HG03571 (cell line): Measurements from ENCODE around the gene SLC39A6.
"Not testable (repeated sequence)": the region's sequence is repeated elsewhere in the genome, so short reads cannot be mapped to it uniquely, and the experiment has no call there.

Experiments
- ATAC-seq: cut with Tn5 transposase; IDR thresholded peaks from one replicate; pipeline ENCODE4 v1.9.1; 2021; ENCODE audit not compliant: unreplicated experiment

The SLC39A6 gene

GRCh38 chr18:36066001-36066400 lies 63.1 kb downstream of the SLC39A6 start:
- no peak for ATAC-seq

GRCh38 chr18:36064809-36065079 lies 64.4 kb downstream of the SLC39A6 start:
- not testable (repeated sequence) for ATAC-seq

- ATAC-seq = no peak
Measured at GRCh38 chr18:36064027-36064808, 64.9 kb downstream of the SLC39A6 start.

GRCh38 chr18:36058674-36059073 lies 70.5 kb downstream of the SLC39A6 start:
- no peak for ATAC-seq
